GM10248 (cell line): ENCODE measurements around the gene SLC5A6.

Source experiments
- CTCF ChIA-PET: fragments of 300-600 bp; sonication (Branson Sonifier 250); formaldehyde crosslinking; extraction: SDS; loops from one replicate; lab custom pipeline; 2021; ENCODE audit warnings: antibody characterized with exemption; lab: Yijun Ruan, JAX
- POLR2A ChIA-PET: fragments of 350-650 bp; sonication (Branson Sonifier 250); formaldehyde crosslinking; extraction: SDS; loops from one replicate; lab custom pipeline; 2020; ENCODE audit warnings: antibody characterized with exemption; lab: Yijun Ruan, JAX
- DNase-seq: peaks from one replicate; pipeline ENCODE4 v3.0.0; 2012; ENCODE audit errors: extremely low spot score
- CTCF ChIP-seq: IDR thresholded peaks from 2 replicates; pipeline ENCODE4 v1.5.1; 2012; ENCODE audit warnings: mild to moderate bottlenecking, low read depth; ENCODE audit errors: extremely low read depth, missing control alignments, control extremely low read depth

SLC5A6 gene

DNA sequence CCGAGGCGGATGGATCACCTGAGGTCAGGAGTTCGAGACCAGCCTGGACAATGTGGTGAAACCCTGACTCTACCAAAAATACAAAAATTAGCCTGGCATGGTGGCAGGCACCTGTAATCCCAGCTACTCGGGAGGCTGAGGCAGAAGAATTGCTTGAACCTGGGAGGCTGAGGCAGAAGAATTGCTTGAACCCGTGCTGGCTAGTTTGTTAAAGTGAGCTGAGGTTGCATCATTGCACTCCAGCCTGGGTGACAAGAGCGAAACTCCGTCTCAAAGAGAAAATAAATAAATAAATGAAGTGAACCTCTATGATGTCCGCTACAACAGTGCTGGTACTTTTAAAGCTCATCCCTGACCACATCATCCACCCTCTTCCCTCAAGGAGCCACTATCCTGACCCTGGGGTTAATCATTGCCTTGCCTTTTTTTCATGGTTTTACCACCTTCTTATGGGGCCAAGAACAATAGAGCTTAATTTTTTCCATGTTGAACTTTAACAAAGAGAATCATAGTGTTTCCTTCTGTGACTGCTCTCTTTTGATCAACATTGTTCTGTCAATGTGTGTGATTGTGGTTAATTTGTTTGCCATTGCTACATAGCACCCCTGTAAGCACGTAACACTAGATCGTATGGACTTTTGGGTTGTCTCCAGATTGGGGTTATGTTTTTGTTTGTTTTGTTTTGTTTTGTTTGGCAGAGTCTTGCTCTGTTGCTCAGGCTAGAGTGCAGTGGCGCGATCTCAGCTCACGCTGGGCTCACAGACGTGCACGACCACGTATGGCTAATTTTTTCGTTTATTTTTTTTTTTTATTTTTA, 17.3 kb downstream of the SLC5A6 start:
- TF ChIP-seq CTCF: no peak
- CTCF ChIA-PET: interaction anchor here (0.9 to 1.6 kb wide), 6 partner anchors 9 to 233 kb away, joined by 3 to 6 read pairs (median 4); no protein-coding TSS in a partner anchor
- no peak for DNase-seq
- POLR2A ChIA-PET: interaction anchor here (0.6 kb wide), 1 partner anchor 35 kb away, joined by 3 read pairs; no protein-coding TSS in a partner anchor

DNA sequence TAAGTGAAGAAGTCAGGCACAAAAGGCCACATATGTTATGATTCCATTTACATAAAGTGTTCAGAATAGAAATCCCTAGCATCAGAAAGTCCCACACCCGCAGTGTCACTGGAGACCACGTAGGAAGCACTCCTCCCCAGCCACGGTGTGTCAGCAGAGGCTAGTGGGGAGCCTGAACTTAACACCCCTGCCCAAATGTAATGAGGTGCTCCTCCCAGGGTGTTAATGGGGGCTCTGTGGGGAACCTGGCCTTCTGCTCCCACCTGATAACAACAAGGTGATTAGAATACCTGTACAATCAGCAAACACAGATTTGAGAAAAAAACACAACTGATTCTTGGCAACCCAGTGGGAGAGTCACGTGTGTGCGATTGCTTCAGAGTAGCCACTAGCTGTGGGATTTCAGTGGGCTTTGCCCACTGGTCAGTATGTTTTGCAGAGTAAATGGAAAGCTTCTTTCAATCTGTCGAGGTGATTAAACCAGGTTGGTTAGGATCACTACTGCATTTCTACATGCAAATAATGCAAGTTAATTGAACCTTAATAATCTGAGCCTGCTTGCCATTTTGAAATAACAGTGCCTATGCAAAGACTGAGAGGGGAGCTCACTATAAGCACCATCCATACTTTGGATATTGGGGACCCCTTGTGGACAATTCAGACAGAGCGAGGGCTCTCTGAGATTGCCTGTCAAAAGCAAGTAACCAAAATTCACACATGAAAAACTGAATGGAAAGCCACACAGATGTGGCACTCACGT, 20.8 kb downstream of the SLC5A6 start:
- TF ChIP-seq CTCF: peak; percentile 68
- peak; percentile 70 for DNase-seq
- ChIA-PET CTCF (interaction anchor here (0.8 to 3.3 kb wide), 28 partner anchors 9 to 236 kb away, joined by 3 to 33 read pairs (median 5); partner anchors contain the start of genes ABHD1, PREB and TRIM54), POLR2A (interaction anchor here (0.6 kb wide), 1 partner anchor 127 kb away, joined by 3 read pairs; no protein-coding TSS in a partner anchor)

DNA sequence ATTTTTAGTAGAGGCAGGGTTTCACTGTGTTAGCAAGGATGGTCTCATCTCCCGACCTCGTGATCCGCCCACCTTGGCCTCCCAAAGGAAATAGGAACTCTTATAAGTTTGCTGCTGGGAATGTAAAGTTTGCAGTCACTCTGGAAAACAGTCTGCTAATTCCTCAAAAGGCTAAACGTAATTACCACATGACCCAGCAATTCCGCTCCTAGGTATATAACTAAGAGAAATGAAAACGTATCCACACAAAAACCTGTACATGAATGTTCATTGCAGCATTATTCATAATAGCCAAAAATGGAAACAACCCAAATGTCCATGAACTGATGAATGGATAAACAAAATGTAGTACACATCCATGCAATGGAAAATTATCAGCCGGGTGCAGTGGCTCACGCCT, 22.1 kb downstream of the SLC5A6 start:
- no peak for DNase-seq
- TF ChIP-seq CTCF: no peak
- ChIA-PET POLR2A (no interaction called here), CTCF (interaction anchor here (2.0 to 3.3 kb wide), 2 partner anchors 90 to 92 kb away, joined by 7 to 33 read pairs; no protein-coding TSS in a partner anchor)

GRCh38 chr2:27186613-27187345, 25.3 kb downstream of the SLC5A6 start:
- TF ChIP-seq CTCF: no peak
- POLR2A ChIA-PET: no interaction called here
- CTCF ChIA-PET: interaction anchor here (0.9 to 1.4 kb wide), 5 partner anchors 9 to 225 kb away, joined by 3 to 4 read pairs (median 3); no protein-coding TSS in a partner anchor
- no peak for DNase-seq

GRCh38 chr2:27185331-27186026, 26.6 kb downstream of the SLC5A6 start:
- ChIA-PET CTCF (interaction anchor here (0.7 to 2.1 kb wide), 6 partner anchors 10 to 221 kb away, joined by 3 to 6 read pairs (median 4); no protein-coding TSS in a partner anchor), POLR2A (no interaction called here)
- no peak for DNase-seq
- no peak for TF ChIP-seq CTCF
